ENCODE data around the gene GYS1. TPM values are rescaled to one million over a fixed set of nuclear protein-coding genes. Genes with fewer than 3 reads are reported as not detected.

Gene GYS1
- total RNA-seq, 1 donor from 2014 or later = 82.0 TPM

- peak; percentile 99 for DNase-seq (ENCODE audit: low spot score)
These were observed 27.9 kb downstream of the GYS1 start, which contains the start of gene FTL for GRCh38 chr19:48965040-48965805. TSS of gene FTL (plus strand) at chr19:48965309. CDS start at chr19:48965508, 199 bp downstream.

- DNase-seq (ENCODE audit: low spot score) = no peak
These were observed 28.7 kb downstream of the GYS1 start for GRCh38 chr19:48964205-48965039.

- DNase-seq (ENCODE audit: low spot score) = peak; percentile 95
These were observed 29.5 kb downstream of the GYS1 start for GRCh38 chr19:48963371-48964204.

GRCh38 chr19:48962849-48963165 lies 30.3 kb downstream of the GYS1 start:
- DNase-seq (ENCODE audit: low spot score) = no peak

GRCh38 chr19:48962029-48962848 lies 30.9 kb downstream of the GYS1 start:
- peak; percentile 93 for DNase-seq (ENCODE audit: low spot score)

- no peak for DNase-seq (ENCODE audit: low spot score)
These were observed 31.5 kb downstream of the GYS1 start for GRCh38 chr19:48961673-48962028.

- DNase-seq (ENCODE audit: low spot score) = no peak
These were observed 32.0 kb downstream of the GYS1 start for GRCh38 chr19:48961051-48961649.

GRCh38 chr19:48959341-48960239 lies 33.5 kb downstream of the GYS1 start:
- DNase-seq (ENCODE audit: low spot score) = no peak

GRCh38 chr19:48958006-48958405 lies 35.1 kb downstream of the GYS1 start:
- DNase-seq (ENCODE audit: low spot score) = no peak

- no peak for DNase-seq (ENCODE audit: low spot score)
These were observed 37.7 kb downstream of the GYS1 start for GRCh38 chr19:48955308-48955958.

- DNase-seq (ENCODE audit: low spot score) = peak; percentile 99
These were observed 38.4 kb downstream of the GYS1 start, which contains the start of gene BAX for GRCh38 chr19:48954595-48955307. TSS of gene BAX (plus strand) at chr19:48954875. CDS start at chr19:48954929, 54 bp downstream.

GRCh38 chr19:48953990-48954594 lies 39.0 kb downstream of the GYS1 start:
- DNase-seq (ENCODE audit: low spot score) = no peak

GRCh38 chr19:48953141-48953540 lies 40.0 kb downstream of the GYS1 start:
- no peak for DNase-seq (ENCODE audit: low spot score)

- no peak for DNase-seq (ENCODE audit: low spot score)
These were observed 42.1 kb downstream of the GYS1 start for GRCh38 chr19:48950830-48951519.

GRCh38 chr19:48950159-48950558 lies 43.0 kb downstream of the GYS1 start:
- DNase-seq (ENCODE audit: low spot score) = no peak

GRCh38 chr19:48947258-48947542 lies 45.9 kb downstream of the GYS1 start:
- DNase-seq (ENCODE audit: low spot score) = no peak
